ENCODE data around the gene EIF2B4.
A peak's percentile ranks its signal among the peaks of the same experiment; 100 is the strongest.
"Not testable (repeated sequence)": the region's sequence is repeated elsewhere in the genome, so short reads cannot be mapped to it uniquely, and the experiment has no call there.

EIF2B4 gene

DNA sequence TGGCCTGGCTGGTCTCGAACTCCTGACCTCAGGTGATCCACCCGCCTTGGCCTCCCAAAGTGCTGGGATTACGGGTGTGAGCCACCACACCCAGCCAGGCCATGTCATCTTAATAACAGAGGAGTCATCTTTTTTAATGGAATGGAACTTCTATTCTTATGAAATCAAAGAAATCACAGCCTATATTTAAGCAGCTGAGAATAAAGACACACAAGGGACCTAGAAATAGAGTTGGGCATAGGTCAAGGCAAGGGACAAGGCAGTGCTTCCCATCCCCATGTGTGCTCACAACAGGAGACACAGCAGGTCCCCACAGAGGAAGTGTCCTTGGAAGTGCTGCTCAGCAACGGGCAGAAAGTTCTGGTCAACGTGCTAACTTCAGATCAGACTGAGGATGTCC, 3.4 kb upstream of the EIF2B4 start:
- Histone ChIP-seq H3K9ac (ENCODE audit: low read length) (no peak overlapping the region), H3K9me3 (ENCODE audit: control insufficient read depth, low read length) (no peaks in the 10 kb centered on the region), H3K4me1 (ENCODE audit: control insufficient read depth, insufficient read depth, low read length) (peaks cover 40% of the 10 kb centered on the region), H3K27me3 (ENCODE audit: control insufficient read depth, insufficient read depth, low read length) (no peaks in the 10 kb centered on the region), H3K36me3 (ENCODE audit: control insufficient read depth, insufficient read depth, low read length) (peaks cover 34% of the 10 kb centered on the region), H3K4me3 (ENCODE audit: low read length) (no peak overlapping the region)

GRCh38 chr2:27372937-27373336, 2.8 kb upstream of the EIF2B4 start:
- Histone ChIP-seq H3K9me3 (ENCODE audit: control insufficient read depth, low read length) (no peaks in the 10 kb centered on the region), H3K27me3 (ENCODE audit: control insufficient read depth, insufficient read depth, low read length) (no peaks in the 10 kb centered on the region), H3K4me3 (ENCODE audit: low read length) (no peak overlapping the region), H3K9ac (ENCODE audit: low read length) (no peak overlapping the region), H3K4me1 (ENCODE audit: control insufficient read depth, insufficient read depth, low read length) (peaks cover 34% of the 10 kb centered on the region), H3K36me3 (ENCODE audit: control insufficient read depth, insufficient read depth, low read length) (peaks cover 37% of the 10 kb centered on the region)

GRCh38 chr2:27370816-27371620, 880 bp upstream of the EIF2B4 start:
- H3K9ac ChIP-seq (ENCODE audit: low read length), result peak overlapping the region; percentile 90
- H3K9me3 ChIP-seq (ENCODE audit: control insufficient read depth, low read length), result no peaks in the 10 kb centered on the region
- no peaks in the 10 kb centered on the region for H3K27me3 ChIP-seq (ENCODE audit: control insufficient read depth, insufficient read depth, low read length)
- H3K4me3 ChIP-seq (ENCODE audit: low read length), result peak overlapping the region; percentile 51
- H3K4me1 ChIP-seq (ENCODE audit: control insufficient read depth, insufficient read depth, low read length), result peaks cover 30% of the 10 kb centered on the region
- peaks cover 25% of the 10 kb centered on the region for H3K36me3 ChIP-seq (ENCODE audit: control insufficient read depth, insufficient read depth, low read length)

- Histone ChIP-seq H3K9ac (ENCODE audit: low read length) (peak overlapping the region; percentile 90), H3K4me3 (ENCODE audit: low read length) (peak overlapping the region; percentile 51), H3K27me3 (ENCODE audit: control insufficient read depth, insufficient read depth, low read length) (no peaks in the 10 kb centered on the region), H3K4me1 (ENCODE audit: control insufficient read depth, insufficient read depth, low read length) (peaks cover 30% of the 10 kb centered on the region), H3K9me3 (ENCODE audit: control insufficient read depth, low read length) (no peaks in the 10 kb centered on the region), H3K36me3 (ENCODE audit: control insufficient read depth, insufficient read depth, low read length) (peaks cover 20% of the 10 kb centered on the region)
Measured at GRCh38 chr2:27369471-27370025, 590 bp downstream of the EIF2B4 start.

DNA sequence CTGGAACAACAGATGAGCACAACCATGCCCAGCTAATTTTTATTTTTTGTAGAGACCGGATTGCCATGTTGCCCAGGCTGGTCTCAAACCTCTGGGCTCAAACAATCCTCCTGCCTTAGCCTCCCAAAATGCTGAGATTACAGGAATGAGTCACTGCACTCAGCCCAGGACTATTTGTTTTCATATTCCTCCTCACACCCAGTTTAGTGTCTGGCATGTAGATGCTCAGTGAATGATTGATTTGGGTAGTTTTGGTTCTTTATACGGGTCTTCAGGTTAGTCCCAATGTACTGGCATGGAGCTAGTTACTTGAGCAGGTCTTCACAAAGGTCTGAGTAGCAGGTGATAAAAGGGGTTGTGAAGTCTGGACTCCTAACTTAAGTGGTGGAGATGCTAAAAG, 6.2 kb downstream of the EIF2B4 start:
- Histone ChIP-seq H3K4me3 (ENCODE audit: low read length) (no peak overlapping the region), H3K36me3 (ENCODE audit: control insufficient read depth, insufficient read depth, low read length) (peaks cover 19% of the 10 kb centered on the region), H3K9me3 (ENCODE audit: control insufficient read depth, low read length) (no peaks in the 10 kb centered on the region), H3K4me1 (ENCODE audit: control insufficient read depth, insufficient read depth, low read length) (peaks cover 3% of the 10 kb centered on the region), H3K9ac (ENCODE audit: low read length) (no peak overlapping the region), H3K27me3 (ENCODE audit: control insufficient read depth, insufficient read depth, low read length) (no peaks in the 10 kb centered on the region)

GRCh38 chr2:27362678-27363420, 7.3 kb downstream of the EIF2B4 start:
- H3K36me3 ChIP-seq (ENCODE audit: control insufficient read depth, insufficient read depth, low read length), result peaks cover 16% of the 10 kb centered on the region
- H3K4me1 ChIP-seq (ENCODE audit: control insufficient read depth, insufficient read depth, low read length), result peaks cover under 1% of the 10 kb centered on the region
- no peak overlapping the region for H3K4me3 ChIP-seq (ENCODE audit: low read length)
- no peaks in the 10 kb centered on the region for H3K27me3 ChIP-seq (ENCODE audit: control insufficient read depth, insufficient read depth, low read length)
- H3K9ac ChIP-seq (ENCODE audit: low read length), result no peak overlapping the region
- no peaks in the 10 kb centered on the region for H3K9me3 ChIP-seq (ENCODE audit: control insufficient read depth, low read length)

GRCh38 chr2:27356382-27357181, 13.6 kb downstream of the EIF2B4 start, which contains the start of gene GTF3C2:
Gene GTF3C2, minus strand, starts transcription at chr2:27356764. Its CDS starts 13,210 bp downstream, at chr2:27343554.
- H3K36me3 ChIP-seq (ENCODE audit: control insufficient read depth, insufficient read depth, low read length), result no peaks in the 10 kb centered on the region
- peaks cover 15% of the 10 kb centered on the region for H3K4me1 ChIP-seq (ENCODE audit: control insufficient read depth, insufficient read depth, low read length)

DNA sequence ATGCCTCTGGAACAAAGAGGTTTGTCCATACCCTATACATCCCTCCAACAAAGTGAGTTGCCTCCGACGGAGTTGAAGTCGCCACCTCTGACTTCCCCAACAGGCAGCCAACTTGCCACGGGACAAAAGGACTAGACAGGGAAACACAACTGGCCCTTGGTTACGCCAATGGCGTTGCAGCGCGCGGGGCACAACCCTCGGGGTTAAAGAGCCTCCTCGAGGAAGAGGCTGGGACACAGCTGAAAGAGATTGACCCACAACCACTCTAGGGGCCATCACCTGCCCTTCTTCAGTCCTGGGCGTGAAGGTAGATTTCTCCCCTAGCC, 14.1 kb downstream of the EIF2B4 start:
- Histone ChIP-seq H3K4me1 (ENCODE audit: control insufficient read depth, insufficient read depth, low read length) (peaks cover 15% of the 10 kb centered on the region), H3K4me3 (ENCODE audit: low read length) (peak overlapping the region; percentile 78), H3K27me3 (ENCODE audit: control insufficient read depth, insufficient read depth, low read length) (no peaks in the 10 kb centered on the region), H3K9ac (ENCODE audit: low read length) (peak overlapping the region; percentile 77), H3K9me3 (ENCODE audit: control insufficient read depth, low read length) (no peaks in the 10 kb centered on the region), H3K36me3 (ENCODE audit: control insufficient read depth, insufficient read depth, low read length) (no peaks in the 10 kb centered on the region)

More at GRCh38 chr2:27356382-27357181, 13.6 kb downstream of the EIF2B4 start, which contains the start of gene GTF3C2:
- peak within 1 kb of the TSS; percentile 77 for H3K9ac ChIP-seq (ENCODE audit: low read length)
- no peaks in the 10 kb centered on the region for H3K9me3 ChIP-seq (ENCODE audit: control insufficient read depth, low read length)
- peak within 1 kb of the TSS; percentile 78 for H3K4me3 ChIP-seq (ENCODE audit: low read length)
- H3K27me3 ChIP-seq (ENCODE audit: control insufficient read depth, insufficient read depth, low read length), result no peaks in the 10 kb centered on the region

- Histone ChIP-seq H3K4me3 (ENCODE audit: low read length) (no peak overlapping the region), H3K27me3 (ENCODE audit: control insufficient read depth, insufficient read depth, low read length) (no peaks in the 10 kb centered on the region), H3K9ac (ENCODE audit: low read length) (no peak overlapping the region), H3K9me3 (ENCODE audit: control insufficient read depth, low read length) (no peaks in the 10 kb centered on the region), H3K36me3 (ENCODE audit: control insufficient read depth, insufficient read depth, low read length) (no peaks in the 10 kb centered on the region), H3K4me1 (ENCODE audit: control insufficient read depth, insufficient read depth, low read length) (peaks cover 15% of the 10 kb centered on the region)
Measured at GRCh38 chr2:27354597-27354927, 15.6 kb downstream of the EIF2B4 start.

DNA sequence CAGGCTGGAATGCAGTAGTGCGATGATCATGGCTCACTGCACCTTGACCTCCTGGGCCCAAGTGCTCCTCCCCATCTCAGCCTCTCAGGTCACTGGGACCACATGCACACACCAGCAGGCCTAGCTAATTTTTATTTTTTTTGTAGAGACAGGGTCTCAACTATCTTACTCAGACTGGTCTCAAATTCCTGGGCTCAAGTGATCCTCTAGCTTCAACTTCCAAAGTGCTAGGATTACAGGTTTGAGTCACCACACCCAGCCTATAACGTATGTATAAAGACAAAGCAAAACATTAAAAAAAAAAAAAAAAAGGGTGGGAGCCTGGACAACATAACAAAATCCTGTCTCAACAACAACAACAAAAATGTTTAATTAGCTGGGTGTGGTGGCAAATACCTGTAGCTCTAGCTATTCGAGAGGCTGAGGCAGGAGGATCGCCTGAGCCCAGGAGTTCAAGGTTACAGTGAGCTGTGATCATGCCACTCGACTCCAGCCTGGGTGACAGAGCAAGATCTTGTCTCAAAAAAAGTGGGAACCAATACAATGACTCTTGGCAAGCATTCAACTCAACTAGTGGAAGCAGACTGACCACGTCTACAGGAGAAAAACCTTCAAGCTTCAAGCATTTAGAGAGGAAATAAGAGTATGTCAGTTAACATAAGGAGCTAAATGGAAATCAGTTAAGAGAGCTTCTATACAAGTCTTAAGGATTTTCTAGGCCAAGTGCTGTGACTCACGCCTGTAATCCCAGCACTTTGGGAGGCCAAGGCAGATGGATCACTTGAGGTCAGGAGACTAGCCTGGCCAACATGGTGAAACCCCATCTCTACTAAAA, 16.2 kb downstream of the EIF2B4 start:
- Histone ChIP-seq H3K9me3 (ENCODE audit: control insufficient read depth, low read length) (no peaks in the 10 kb centered on the region), H3K4me1 (ENCODE audit: control insufficient read depth, insufficient read depth, low read length) (peaks cover 15% of the 10 kb centered on the region), H3K27me3 (ENCODE audit: control insufficient read depth, insufficient read depth, low read length) (no peaks in the 10 kb centered on the region), H3K9ac (ENCODE audit: low read length) (no peak overlapping the region), H3K36me3 (ENCODE audit: control insufficient read depth, insufficient read depth, low read length) (no peaks in the 10 kb centered on the region), H3K4me3 (ENCODE audit: low read length) (no peak overlapping the region)

- not testable (repeated sequence) for H3K9ac ChIP-seq (ENCODE audit: low read length); H3K27me3 ChIP-seq (ENCODE audit: control insufficient read depth, insufficient read depth, low read length); H3K9me3 ChIP-seq (ENCODE audit: control insufficient read depth, low read length); H3K36me3 ChIP-seq (ENCODE audit: control insufficient read depth, insufficient read depth, low read length); H3K4me3 ChIP-seq (ENCODE audit: low read length)
- H3K4me1 ChIP-seq (ENCODE audit: control insufficient read depth, insufficient read depth, low read length), result peaks cover 15% of the 10 kb centered on the region
Measured at GRCh38 chr2:27353386-27353761, 16.8 kb downstream of the EIF2B4 start.

Measured in mucosa of stomach (tissue), 1 donor.